Caco-2 (cell line): ENCODE measurements around the gene GLRA3. TPM values are rescaled to one million over a fixed set of nuclear protein-coding genes. Genes with fewer than 3 reads are reported as not detected.

Experiments
- BruUV-seq: library from RNA; stranded (reverse); fragments of 400-500 nt; replicated peaks from 2 replicates; lab custom pipeline; 2021; lab: Mats Ljungman, UMichigan
- CTCF ChIA-PET: fragments of 300-600 bp; sonication (Branson Sonifier 250); formaldehyde crosslinking; loops from one replicate; lab custom pipeline; 2022; ENCODE audit warnings: antibody characterized with exemption; lab: Charles Lee
- POLR2A ChIA-PET: fragments of 300-600 bp; sonication (Branson Sonifier 250); formaldehyde crosslinking; loops from one replicate; lab custom pipeline; 2022; ENCODE audit warnings: antibody characterized with exemption; lab: Charles Lee
- DNase-seq, 2 experiments: peaks; one replicate each; pipeline versions ENCODE4 v3.0.0 to v3.0.0-alpha.2; 2020 to 2022
- H3K27me3 ChIP-seq: replicated peaks from 2 replicates; pipeline ENCODE4 v1.6.0; 2011; ENCODE audit warnings: low read length; ENCODE audit not compliant: control insufficient read depth, insufficient read depth
- H3K36me3 ChIP-seq: 2 replicates; pipeline ENCODE4 v1.5.1; 2011; ENCODE audit warnings: low read length; ENCODE audit not compliant: control insufficient read depth, insufficient read depth
- H3K4me1 ChIP-seq: fragments of 250-450 bp; sonication (Bioruptor Pico); 2 replicates; pipeline ENCODE4 v1.5.1; 2020; ENCODE audit warnings: mild to moderate bottlenecking
- H3K4me3 ChIP-seq: 2 replicates; pipeline ENCODE4 v1.5.1; 2011; ENCODE audit warnings: low read depth, mild to moderate bottlenecking, control low read depth, low read length
- H3K9me3 ChIP-seq: fragments of 250-450 bp; sonication (Bioruptor Pico); 2 replicates; pipeline ENCODE4 v1.5.1; 2020; ENCODE audit warnings: mild to moderate bottlenecking, moderate library complexity
- H3K27ac Mint-ChIP-seq: one replicate; pipeline ENCODE4 v1.8.0; 2022; ENCODE audit warnings: mixed read lengths; ENCODE audit not compliant: unreplicated experiment
- H3K27me3 Mint-ChIP-seq: one replicate; pipeline ENCODE4 v1.8.0; 2022; ENCODE audit warnings: mixed read lengths; ENCODE audit not compliant: insufficient read depth, unreplicated experiment
- H3K36me3 Mint-ChIP-seq: one replicate; pipeline ENCODE4 v1.8.0; 2022; ENCODE audit warnings: mild to moderate bottlenecking, mixed read lengths; ENCODE audit not compliant: insufficient read depth, unreplicated experiment
- H3K4me1 Mint-ChIP-seq: one replicate; pipeline ENCODE4 v1.8.0; 2022; ENCODE audit warnings: low read depth, mixed read lengths; ENCODE audit not compliant: unreplicated experiment
- H3K4me3 Mint-ChIP-seq: one replicate; pipeline ENCODE4 v1.8.0; 2022; ENCODE audit warnings: mild to moderate bottlenecking, moderate library complexity, mixed read lengths; ENCODE audit not compliant: unreplicated experiment
- H3K9me3 Mint-ChIP-seq: one replicate; pipeline ENCODE4 v1.8.0; 2022; ENCODE audit warnings: mixed read lengths; ENCODE audit not compliant: unreplicated experiment
- intact Hi-C: fragments of 100-400 bp; cut with micrococcal nuclease; formaldehyde crosslinking; loops from one replicate; pipeline ENCODE4 v1.10.0; 2022; ENCODE audit not compliant: unreplicated experiment
- total RNA-seq: library from RNA; stranded (reverse); gene quantifications from 2 replicates; pipeline ENCODE4 v1.2.3, GENCODE V29; 2022
- TF ChIP-seq, protein P1 (sequence below), 2 experiments: fragments of 200-600 bp in 1 of 2; IDR thresholded peaks; 1 replicate in 1 of 2; 2 replicates in 1 of 2; pipeline versions ENCODE4 v1.5.1 to v1.8.0; 2011 to 2022; ENCODE audit warnings: antibody characterized with exemption in 1 of 2, control low read depth in 1 of 2, inconsistent platforms in 1 of 2, low read depth in 1 of 2, low read length in 1 of 2, mild to moderate bottlenecking in 1 of 2, moderate library complexity in 1 of 2; ENCODE audit not compliant: insufficient read depth in 1 of 2, severe bottlenecking in 1 of 2, unreplicated experiment in 1 of 2

GLRA3 gene
- total RNA-seq, 1 experiment from 2014 or later: not detected

- no TSS peak for BruUV-seq
- no peak overlapping the region for H3K4me3 ChIP-seq
These were observed 188.9 kb downstream of the GLRA3 start for GRCh38 chr4:174640146-174640545.

DNA sequence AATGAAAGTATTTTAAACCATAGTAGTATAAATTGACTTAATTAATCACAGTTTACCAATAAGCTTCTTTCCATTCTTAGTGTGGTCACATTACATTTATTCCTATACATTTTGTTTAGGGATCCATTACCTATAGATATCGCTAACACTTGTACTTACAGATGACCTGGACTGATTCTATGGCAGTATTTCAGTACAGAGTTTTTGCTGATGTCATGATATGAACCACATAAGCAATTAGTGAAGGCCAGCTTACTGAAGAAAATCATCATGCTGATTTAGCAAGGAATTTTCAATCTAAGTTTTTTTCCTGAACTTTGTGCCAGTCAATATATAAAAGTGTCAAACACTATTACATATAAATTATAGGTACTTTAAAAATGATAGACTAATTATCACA lies 193.3 kb downstream of the GLRA3 start:
- Histone ChIP-seq H3K9me3 (no peaks in the 10 kb centered on the region), H3K4me1 (peaks cover 6% of the 10 kb centered on the region; the same call in 1 of the 2 replicates), H3K36me3 (no peaks in the 10 kb centered on the region), H3K4me3 (no peak overlapping the region), H3K27me3 (no peaks in the 10 kb centered on the region)
- intact Hi-C loops: no loop called here
- no peaks in the 10 kb centered on the region for H3K27me3 Mint-ChIP-seq
- H3K4me3 Mint-ChIP-seq: no peak overlapping the region
- no TSS peak for BruUV-seq
- no peaks in the 10 kb centered on the region for H3K36me3 Mint-ChIP-seq
- no peak for DNase-seq
- no peak overlapping the region for H3K27ac Mint-ChIP-seq
- H3K4me1 Mint-ChIP-seq: peaks cover 6% of the 10 kb centered on the region
- H3K9me3 Mint-ChIP-seq: no peaks in the 10 kb centered on the region
- TF ChIP-seq, protein P1, sequence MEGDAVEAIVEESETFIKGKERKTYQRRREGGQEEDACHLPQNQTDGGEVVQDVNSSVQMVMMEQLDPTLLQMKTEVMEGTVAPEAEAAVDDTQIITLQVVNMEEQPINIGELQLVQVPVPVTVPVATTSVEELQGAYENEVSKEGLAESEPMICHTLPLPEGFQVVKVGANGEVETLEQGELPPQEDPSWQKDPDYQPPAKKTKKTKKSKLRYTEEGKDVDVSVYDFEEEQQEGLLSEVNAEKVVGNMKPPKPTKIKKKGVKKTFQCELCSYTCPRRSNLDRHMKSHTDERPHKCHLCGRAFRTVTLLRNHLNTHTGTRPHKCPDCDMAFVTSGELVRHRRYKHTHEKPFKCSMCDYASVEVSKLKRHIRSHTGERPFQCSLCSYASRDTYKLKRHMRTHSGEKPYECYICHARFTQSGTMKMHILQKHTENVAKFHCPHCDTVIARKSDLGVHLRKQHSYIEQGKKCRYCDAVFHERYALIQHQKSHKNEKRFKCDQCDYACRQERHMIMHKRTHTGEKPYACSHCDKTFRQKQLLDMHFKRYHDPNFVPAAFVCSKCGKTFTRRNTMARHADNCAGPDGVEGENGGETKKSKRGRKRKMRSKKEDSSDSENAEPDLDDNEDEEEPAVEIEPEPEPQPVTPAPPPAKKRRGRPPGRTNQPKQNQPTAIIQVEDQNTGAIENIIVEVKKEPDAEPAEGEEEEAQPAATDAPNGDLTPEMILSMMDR (IDR thresholded peaks at IDR 0.05; ENCODE audit: insufficient read depth in 1 of 2, low read depth in 1 of 2, low read length in 1 of 2, severe bottlenecking in 1 of 2, unreplicated experiment in 1 of 2): no peak
- CTCF ChIA-PET: no interaction called here
- POLR2A ChIA-PET: no interaction called here

More at GRCh38 chr4:174640146-174640545, 188.9 kb downstream of the GLRA3 start:
- H3K4me1 ChIP-seq: no peaks in the 10 kb centered on the region
- POLR2A ChIA-PET: no interaction called here
- no peaks in the 10 kb centered on the region for H3K9me3 ChIP-seq
- Mint-ChIP-seq H3K4me1 (peaks cover 1% of the 10 kb centered on the region), H3K9me3 (no peaks in the 10 kb centered on the region), H3K36me3 (no peaks in the 10 kb centered on the region), H3K4me3 (no peak overlapping the region), H3K27ac (no peak overlapping the region), H3K27me3 (no peaks in the 10 kb centered on the region)
- CTCF ChIA-PET: no interaction called here
- DNase-seq: no peak
- intact Hi-C loops: no loop called here
- TF ChIP-seq, protein P1 (IDR thresholded peaks at IDR 0.05; ENCODE audit: insufficient read depth in 1 of 2, low read depth in 1 of 2, low read length in 1 of 2, severe bottlenecking in 1 of 2, unreplicated experiment in 1 of 2): no peak
- no peaks in the 10 kb centered on the region for H3K36me3 ChIP-seq
- H3K27me3 ChIP-seq: no peaks in the 10 kb centered on the region

DNA sequence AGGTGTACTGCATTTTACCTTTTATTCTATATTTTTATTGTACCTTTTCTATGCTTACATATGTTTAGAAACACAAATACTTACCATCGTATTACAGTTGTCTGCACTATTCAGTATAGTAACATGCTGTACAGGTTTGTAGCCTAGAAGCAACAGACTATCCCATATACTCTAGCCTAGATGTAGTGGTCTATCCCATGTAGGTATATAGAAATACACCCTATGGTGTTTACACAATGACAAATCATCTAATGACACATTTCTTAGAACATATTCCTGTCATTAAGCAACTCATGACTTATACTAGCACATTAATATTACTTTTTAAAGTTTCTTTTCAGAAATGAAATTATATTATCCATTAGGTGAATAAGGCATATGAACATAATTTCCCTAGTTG lies 195.6 kb downstream of the GLRA3 start:
- POLR2A ChIA-PET: no interaction called here
- H3K9me3 Mint-ChIP-seq: no peaks in the 10 kb centered on the region
- no TSS peak for BruUV-seq
- intact Hi-C loops: loop anchor here (2.0 kb wide), 2 partner anchors 81 to 171 kb away; no protein-coding TSS in a partner anchor
- TF ChIP-seq, protein P1 (IDR thresholded peaks at IDR 0.05; ENCODE audit: insufficient read depth in 1 of 2, low read depth in 1 of 2, low read length in 1 of 2, severe bottlenecking in 1 of 2, unreplicated experiment in 1 of 2): no peak
- no peak overlapping the region for H3K4me3 Mint-ChIP-seq
- Histone ChIP-seq H3K4me3 (no peak overlapping the region), H3K27me3 (no peaks in the 10 kb centered on the region), H3K36me3 (no peaks in the 10 kb centered on the region), H3K9me3 (no peaks in the 10 kb centered on the region), H3K4me1 (peaks cover 6% of the 10 kb centered on the region; the same call in 1 of the 2 replicates)
- DNase-seq: no peak
- no peaks in the 10 kb centered on the region for H3K36me3 Mint-ChIP-seq
- H3K27me3 Mint-ChIP-seq: no peaks in the 10 kb centered on the region
- no peak overlapping the region for H3K27ac Mint-ChIP-seq
- H3K4me1 Mint-ChIP-seq: peaks cover 6% of the 10 kb centered on the region
- CTCF ChIA-PET: interaction anchor here (1.5 kb wide), 1 partner anchor 269 kb away, joined by 9 read pairs; no protein-coding TSS in a partner anchor
